ENCODE measurements around the gene NFKBIZ.

GRCh38 chr3:101879623-101880284 is 30.4 kb downstream of the NFKBIZ start:
- TF ChIP-seq, protein P1, sequence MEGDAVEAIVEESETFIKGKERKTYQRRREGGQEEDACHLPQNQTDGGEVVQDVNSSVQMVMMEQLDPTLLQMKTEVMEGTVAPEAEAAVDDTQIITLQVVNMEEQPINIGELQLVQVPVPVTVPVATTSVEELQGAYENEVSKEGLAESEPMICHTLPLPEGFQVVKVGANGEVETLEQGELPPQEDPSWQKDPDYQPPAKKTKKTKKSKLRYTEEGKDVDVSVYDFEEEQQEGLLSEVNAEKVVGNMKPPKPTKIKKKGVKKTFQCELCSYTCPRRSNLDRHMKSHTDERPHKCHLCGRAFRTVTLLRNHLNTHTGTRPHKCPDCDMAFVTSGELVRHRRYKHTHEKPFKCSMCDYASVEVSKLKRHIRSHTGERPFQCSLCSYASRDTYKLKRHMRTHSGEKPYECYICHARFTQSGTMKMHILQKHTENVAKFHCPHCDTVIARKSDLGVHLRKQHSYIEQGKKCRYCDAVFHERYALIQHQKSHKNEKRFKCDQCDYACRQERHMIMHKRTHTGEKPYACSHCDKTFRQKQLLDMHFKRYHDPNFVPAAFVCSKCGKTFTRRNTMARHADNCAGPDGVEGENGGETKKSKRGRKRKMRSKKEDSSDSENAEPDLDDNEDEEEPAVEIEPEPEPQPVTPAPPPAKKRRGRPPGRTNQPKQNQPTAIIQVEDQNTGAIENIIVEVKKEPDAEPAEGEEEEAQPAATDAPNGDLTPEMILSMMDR (IDR thresholded peaks at IDR 0.05; ENCODE audit: low read depth, low read length, missing input control), result no peak
- TF ChIP-seq YY1 (IDR thresholded peaks at IDR 0.05) (no peak), RAD21 (IDR thresholded peaks at IDR 0.05) (no peak), TAF1 (conservative IDR thresholded peaks at IDR 0.05) (no peak)

Data from liver (tissue), 3 donors.